HEK293T (cell line): ENCODE results near the gene GSTO2.

Experiments
- BHLHE40 ChIP-seq: fragments of 450-650 bp; IDR thresholded peaks from 2 replicates; pipeline ENCODE4 v1.6.1; 2016; ENCODE audit warnings: mild to moderate bottlenecking, moderate library complexity, borderline replicate concordance
- CTBP1 ChIP-seq: fragments of 450-650 bp; IDR thresholded peaks from 2 replicates; pipeline ENCODE4 v1.6.1; 2016; ENCODE audit warnings: borderline replicate concordance
- HDGF ChIP-seq: fragments of 450-650 bp; IDR thresholded peaks from 2 replicates; pipeline ENCODE4 v1.6.1; 2017; ENCODE audit warnings: antibody characterized with exemption, borderline replicate concordance
- L3MBTL2 ChIP-seq: fragments of 450-650 bp; conservative IDR thresholded peaks from 2 replicates; pipeline ENCODE4 v1.6.1; 2016; ENCODE audit warnings: mild to moderate bottlenecking
- SUZ12 ChIP-seq: fragments of 450-650 bp; IDR thresholded peaks from 2 replicates; pipeline ENCODE4 v1.6.1; 2016; ENCODE audit warnings: mild to moderate bottlenecking
- TARDBP ChIP-seq: fragments of 450-650 bp; IDR thresholded peaks from 2 replicates; pipeline ENCODE4 v1.6.1; 2016
- ZNF384 ChIP-seq: fragments of 450-650 bp; IDR thresholded peaks from 2 replicates; pipeline ENCODE4 v1.6.1; 2016

GRCh38 chr10:104314591-104315485 lies 45.9 kb downstream of the GSTO2 start:
- TF ChIP-seq TARDBP (no peak), BHLHE40 (no peak), L3MBTL2 (no peak), SUZ12 (no peak), HDGF (no peak), CTBP1 (no peak), ZNF384 (no peak)
